HG02610 (cell line): ENCODE data around the gene KCMF1.
A peak's percentile ranks its signal among the peaks of the same experiment; 100 is the strongest.

ENCODE experiments used
- ATAC-seq: cut with Tn5 transposase; IDR thresholded peaks from one replicate; pipeline ENCODE4 v1.9.1; 2021; ENCODE audit warnings: mild to moderate bottlenecking, moderate library complexity; ENCODE audit not compliant: unreplicated experiment

KCMF1 gene

DNA sequence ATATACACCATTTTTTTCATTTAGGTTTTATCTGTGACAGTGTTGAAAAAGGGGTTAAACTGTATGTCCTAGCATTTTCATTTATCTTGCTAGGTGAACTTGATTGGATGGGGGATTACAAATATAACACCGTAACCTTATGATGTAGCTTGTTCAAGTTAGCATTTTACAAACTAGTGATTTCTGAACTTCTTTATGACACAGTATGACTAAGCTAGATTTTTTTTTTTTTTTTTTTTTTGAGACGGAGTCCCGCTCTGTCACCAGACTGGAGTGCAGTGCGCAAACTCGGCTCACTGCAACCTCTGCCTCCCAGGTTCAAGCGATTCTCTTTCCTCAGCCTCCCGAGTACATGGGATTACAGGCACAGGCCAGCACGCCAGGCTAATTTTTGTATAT lies 47.1 kb downstream of the KCMF1 start:
- peak; percentile 33 for ATAC-seq

DNA sequence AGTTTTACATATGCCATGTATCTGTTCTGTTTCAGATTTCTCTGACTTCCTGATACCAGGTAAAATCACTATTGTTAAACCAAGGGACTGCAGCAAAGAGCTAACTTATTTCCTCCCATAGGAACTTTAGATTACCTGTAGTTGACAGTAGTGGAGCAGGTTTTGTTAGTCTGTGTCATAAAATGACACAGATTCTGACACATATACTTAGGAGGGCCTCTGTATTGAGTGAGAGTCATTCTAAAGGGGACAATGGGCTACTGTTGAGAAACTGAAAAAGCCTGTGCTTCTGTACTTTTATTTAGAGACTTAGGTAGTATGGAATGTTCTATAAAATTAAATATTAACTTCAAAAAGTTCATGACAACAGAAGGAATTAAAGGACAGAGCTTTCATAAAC lies 48.2 kb downstream of the KCMF1 start:
- no peak for ATAC-seq

DNA sequence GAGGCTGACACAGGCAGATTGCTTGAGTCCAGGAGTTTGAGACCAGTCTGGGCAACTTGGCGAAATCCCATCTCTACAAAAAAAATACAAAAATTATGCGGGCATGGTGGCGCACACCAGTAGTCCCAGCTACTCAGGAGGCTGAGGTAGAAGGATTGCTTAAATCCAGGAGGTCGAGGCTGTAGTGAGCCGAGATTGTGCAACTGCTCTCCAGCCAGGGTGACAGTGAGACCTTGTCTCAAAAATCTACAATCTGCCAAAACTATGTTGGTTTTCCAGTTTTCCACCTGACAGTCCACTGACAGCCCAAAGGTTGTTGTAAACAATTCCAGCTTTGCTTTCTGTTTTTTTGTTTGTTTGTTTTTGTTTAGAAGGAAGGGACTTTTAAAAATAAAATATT lies 51.3 kb downstream of the KCMF1 start:
- ATAC-seq, result no peak

DNA sequence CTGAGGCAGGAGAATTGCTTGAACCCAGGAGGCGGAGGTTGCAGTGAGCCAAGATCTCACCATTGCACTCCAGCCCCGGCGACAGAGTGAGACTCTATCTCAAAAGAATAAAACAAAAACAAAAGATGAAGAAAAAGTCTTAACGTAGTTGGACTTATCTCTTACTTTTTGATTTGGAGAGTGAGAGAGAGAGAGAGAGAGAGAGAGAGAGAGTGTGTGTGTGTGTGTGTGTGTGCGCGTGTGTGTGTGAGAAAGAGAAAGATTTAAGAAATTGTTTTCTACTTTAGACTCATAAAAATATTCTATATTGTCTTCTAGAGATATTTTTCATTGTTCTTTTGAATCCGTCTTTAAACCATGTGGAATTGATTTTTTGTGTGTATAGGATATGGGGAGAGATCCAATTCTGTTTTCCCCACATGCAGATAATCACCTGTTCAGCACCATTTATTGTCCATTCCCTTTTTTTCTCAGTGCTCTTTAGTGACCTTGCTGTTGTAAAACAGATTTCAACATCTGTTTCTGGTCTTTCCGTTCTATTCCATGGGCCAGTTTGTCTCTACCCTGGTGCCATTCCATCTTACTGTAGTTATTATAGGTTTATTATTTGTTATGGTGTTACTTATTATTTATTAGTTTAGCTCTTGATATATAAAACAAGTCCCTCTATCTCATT lies 53.5 kb downstream of the KCMF1 start:
- no peak for ATAC-seq

DNA sequence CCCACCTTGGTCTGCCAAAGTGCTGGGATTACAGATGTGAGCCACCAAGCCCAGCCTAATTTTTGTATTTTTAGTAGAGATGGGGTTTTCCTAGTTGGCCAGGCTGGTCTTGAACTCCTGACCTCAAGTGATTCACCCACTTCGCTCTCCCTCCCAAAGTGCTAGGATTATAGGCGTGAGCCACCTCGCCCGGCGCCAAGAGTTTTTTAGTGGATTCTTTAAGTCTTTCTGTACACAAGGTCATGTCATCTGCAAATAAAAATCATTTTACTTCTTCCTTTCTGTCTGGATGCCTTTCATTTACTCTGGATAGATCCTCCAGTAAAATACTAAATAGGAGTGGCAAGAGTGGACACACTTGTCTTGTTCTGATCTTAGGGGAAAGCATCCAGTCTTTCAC lies 61.7 kb downstream of the KCMF1 start:
- no peak for ATAC-seq

DNA sequence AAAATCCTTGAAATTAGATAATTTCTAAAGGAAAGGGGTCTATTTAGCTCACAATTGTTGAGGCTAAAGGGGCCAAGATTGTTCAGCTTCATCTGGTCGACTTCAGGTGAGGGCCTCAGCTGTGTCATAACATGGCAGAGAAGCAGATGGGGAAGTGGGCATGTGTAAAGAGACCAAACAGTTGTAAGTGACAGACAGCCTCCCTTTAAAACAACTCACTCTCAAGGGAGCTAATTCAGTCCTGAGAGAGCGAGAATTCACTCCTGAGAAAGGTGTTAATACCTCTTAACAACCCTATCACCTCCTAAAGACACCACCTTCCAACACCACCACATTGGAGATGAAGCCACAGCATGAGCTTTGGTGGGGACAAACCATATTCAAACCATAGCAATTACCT lies 62.4 kb downstream of the KCMF1 start:
- ATAC-seq, result no peak

DNA sequence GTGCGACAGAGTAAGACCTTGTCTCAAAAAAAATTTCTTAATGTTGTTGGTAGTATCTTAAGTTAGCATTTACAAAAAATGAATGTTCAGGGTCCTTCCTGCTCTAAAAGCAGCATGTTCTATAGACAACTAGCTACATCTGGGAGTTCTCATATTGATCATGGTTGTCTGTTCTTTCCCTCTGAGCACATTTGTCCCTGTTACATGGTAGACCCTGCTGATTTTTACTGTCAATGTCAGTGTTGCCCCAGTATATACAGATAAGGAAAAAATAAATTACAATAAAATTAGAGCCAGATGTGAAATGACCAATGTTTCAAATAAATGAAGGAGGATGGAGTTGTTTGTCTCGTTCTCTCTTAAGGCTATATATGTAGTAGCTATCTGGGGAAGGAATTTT lies 63.2 kb downstream of the KCMF1 start:
- ATAC-seq, result no peak

DNA sequence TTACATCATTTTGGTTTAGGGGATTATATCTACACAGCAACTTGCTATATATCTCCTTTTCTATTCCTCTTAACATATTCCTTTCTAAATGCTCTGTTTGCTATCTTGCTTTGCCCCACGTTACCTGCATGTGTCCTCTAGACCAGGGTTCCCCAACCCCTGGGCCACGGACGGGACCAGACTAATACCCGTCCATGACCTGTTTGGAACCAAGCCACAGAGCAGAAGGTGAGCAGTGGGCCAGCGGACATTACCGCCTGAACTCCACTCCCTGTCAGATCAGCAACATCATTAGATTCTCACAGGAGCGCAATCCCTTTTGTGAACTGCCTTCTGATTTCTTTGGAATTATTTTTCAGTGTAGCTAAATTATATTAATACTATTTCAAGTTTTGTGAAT lies 66.7 kb downstream of the KCMF1 start:
- no peak for ATAC-seq

DNA sequence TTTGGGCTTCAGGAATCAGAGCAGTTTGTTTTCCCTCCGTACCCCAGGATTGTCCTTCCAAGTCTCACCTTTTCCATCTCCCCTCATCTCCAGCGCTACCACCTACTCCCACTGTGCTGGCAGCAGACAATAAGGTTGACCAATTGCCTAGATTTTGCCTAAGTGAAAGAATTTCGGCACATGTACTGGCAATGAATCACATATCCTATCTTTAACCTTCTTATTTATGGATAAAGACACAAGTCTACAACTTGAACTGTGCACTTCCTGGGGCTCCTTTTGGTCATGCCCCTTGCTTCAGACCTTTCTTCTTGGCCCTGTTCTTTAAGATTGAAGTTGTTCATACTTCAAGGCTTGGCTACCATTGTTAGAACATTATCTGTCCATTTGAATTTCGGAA lies 71.4 kb downstream of the KCMF1 start:
- ATAC-seq, result no peak

DNA sequence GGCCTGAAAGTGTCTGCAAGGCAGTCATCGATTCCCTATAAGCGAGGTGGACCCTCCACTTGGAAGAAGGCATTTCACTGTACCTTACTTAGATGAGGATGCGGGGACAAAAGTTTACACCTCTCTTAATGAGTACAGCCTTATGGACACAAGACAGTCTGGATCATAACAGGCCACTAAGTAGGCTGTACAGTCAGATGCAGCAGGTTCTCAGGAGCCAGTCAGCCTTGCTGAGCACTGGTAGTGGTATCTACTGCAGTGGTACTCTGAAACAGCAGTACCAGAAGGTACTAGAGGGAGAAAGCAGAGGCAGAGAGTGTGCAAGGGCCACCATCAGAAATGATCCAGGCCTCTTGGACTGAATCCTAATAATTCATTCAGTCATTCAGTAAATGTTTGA lies 77.6 kb downstream of the KCMF1 start:
- ATAC-seq, result no peak

DNA sequence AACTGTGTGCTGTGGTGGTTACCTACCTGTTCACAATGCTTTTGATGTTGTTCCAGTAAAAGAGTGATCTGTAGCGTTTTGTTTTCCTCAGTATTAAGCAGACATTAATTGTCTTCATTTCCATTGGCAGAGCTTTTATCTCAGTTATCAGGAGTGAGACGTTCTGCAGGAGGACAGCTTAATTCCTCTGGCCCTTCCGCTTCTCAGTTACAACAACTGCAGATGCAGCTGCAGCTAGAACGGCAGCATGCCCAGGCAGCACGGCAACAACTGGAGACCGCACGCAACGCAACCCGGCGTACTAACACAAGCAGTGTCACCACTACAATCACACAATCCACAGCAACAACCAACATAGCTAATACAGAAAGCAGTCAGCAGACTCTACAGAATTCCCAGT lies 78.3 kb downstream of the KCMF1 start:
- ATAC-seq, result no peak

DNA sequence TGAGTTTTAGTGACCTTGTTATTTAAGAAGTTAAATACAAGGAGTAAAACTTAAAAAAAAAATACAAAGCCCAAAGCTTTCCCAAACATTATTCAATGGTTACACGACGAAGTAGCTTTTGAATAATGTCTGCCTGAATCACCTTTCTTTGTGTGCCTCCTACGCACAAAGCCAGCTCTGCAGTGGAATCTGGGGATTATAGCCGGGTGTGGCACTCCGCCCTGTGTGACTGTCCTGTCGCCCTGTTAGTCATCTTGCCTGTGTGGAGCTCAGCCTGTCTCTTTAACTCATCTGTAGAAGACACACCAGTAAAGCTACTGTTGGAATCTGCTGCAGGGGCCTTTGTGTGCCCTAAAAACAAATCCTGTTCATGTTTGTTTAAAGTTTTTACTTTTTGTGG lies 82.8 kb downstream of the KCMF1 start:
- ATAC-seq, result no peak

DNA sequence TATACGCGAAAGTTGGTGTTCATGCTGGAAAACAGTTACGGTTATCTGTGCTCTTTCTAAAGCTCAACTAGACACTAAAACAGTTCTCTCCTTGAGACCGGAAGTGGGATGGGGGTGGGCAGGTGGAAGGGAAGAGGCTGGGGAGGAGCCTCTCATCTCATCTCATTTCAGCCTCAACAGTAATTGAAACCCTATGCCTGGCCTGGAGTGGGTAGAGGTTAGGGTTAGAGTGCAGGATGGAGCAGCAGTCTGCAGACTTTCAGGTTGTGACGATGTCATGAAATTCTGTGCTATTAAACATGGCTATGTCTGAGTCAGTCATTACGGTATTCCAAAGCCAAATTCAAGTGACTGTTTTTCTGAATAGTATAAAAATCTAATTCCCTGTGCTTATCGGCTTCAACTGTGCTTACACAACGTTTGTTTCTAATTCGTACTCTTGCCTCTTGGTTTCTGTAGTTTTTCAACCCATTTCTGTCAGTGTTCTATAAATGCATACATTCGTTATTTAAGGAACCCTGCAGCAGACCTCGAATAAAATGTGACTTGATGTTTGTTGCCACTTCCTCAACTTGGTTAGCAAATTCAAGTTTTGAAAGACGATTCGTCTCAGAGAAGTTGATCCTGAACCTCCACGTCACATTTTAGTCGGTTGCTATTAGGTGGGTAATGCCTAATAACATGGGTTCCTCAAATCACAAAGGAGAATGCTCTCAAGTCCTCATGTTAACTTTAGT lies 86.4 kb downstream of the KCMF1 start:
- ATAC-seq, result no peak

DNA sequence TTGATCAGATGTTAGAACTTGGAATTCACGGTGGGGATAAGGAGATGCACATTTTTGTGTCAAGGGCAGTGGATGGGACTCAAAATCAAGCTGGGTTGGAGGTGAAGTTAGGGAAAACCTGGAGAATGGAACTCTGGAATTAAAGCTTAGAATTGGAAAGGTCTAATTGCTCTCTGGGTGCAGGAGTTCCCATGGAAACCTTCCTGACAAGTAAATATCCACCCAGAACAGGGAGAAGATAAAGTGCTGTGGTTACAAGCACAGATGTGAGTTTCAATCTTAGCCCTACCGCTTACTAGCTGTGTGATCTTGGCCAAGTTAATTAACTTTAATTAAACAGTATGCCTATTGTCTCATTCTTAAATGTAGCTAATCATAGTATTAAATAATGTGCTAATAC lies 90.9 kb downstream of the KCMF1 start:
- no peak for ATAC-seq

DNA sequence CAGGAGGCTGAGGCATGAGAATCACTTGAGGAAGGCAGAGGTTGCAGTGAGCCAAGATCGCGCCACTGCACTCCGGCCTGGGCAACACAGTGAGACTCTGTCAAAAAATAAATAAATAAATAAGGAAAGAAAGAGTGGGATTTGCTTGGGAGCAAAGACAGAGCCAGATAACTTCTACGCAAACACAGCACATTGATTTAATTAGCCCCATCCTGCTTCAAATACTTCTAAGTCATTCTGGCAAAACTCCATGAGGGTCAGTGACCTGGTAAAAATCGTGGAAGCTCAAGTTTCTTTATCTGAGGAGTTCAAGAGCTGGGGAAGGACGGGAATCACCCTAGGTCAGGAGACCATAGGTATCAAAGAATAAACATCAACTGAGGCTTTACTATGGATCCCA lies 91.6 kb downstream of the KCMF1 start:
- ATAC-seq, result no peak

DNA sequence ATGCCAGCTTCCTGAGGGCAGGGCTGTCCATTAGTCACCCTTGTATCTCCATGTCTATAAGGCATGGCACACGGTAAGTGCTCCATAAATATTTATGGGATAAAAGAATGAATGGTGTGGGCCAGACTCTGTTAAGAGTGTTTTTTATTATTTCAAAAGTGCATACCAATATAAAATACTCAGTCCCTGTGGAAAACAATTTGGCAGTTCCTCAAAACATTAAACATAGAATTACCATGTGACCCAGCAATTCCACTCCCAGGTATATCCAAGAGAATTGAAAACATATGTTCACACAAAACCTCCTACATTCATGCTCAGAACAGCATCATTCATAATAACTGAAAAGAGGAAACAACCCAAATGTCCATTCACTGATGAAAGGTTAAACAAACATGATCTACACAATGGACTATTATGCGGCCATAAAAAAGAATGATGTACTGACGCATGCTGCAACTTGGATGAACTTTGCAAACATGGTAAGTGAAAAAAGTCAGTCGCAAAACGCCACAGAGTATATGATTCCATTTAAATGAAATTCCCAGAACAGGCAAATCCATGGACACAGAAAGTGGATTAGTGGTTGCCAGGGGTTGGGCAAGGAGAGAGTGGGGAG lies 93.1 kb downstream of the KCMF1 start:
- ATAC-seq, result no peak

DNA sequence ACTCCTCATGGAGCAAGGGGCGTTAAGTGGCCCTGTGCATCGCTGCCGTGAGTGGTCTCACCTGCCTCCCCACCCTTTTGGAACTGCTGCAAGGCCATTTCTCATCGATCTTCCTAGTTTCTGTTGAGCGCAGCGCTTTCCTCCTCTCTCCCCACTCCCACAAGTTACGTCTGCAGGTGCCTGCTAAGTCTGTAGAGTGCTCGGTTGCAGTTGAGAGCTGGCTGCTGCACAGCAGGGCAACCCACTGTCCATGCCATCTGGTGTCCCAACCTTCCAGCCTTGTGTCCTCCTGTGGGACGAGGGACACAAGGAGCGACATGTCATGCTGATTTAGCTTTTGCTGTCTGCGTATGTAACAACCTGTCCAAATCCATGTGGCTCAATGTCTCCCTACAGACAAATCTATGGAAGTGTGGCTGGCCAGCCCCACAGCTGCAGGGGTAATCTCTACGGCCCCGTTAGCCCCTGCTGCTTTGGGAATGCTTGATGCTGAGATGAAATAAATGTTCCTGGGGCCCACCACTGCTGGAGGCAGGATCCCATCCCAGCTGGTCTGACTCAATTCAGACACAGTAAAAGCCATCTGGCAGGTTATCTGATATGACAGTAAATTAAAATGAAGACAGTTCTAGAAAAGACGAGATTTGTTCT lies 94.1 kb downstream of the KCMF1 start:
- ATAC-seq, result no peak

DNA sequence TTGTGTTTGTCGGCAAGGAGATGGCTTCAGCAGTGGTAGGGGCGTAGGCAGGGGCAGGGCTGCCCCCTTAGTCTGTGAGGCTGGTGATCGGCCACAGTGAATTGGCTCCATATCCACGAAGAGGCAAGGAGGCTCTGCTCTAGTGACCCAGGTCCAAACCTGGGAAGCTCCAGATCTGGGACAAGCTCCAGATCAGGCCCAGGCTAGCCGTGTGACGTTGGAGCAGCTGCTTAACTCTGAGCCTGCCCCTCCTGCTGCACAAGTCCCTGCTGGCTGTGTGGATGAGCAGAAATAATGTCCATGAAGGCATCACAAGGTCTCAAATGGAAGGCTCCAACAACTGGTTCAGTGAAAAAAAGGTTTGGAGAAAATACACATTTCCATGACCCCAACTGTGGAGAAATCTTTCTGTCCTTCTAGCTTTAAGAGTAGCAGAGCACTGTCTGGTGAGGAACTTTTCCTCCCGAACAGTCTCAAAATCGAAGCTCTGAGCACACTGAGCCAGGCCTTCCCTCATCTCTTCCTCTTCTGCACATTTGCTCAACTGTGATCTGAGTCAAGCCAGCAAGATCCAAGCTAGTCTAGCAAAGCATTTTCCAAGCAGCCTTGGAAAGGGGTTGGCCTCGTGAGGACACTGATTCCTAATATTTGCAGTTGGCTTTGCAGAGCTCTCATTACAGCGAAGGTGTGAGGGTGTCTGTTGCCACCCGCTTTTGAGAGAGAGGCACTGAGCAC lies 95.2 kb downstream of the KCMF1 start:
- ATAC-seq, result no peak

DNA sequence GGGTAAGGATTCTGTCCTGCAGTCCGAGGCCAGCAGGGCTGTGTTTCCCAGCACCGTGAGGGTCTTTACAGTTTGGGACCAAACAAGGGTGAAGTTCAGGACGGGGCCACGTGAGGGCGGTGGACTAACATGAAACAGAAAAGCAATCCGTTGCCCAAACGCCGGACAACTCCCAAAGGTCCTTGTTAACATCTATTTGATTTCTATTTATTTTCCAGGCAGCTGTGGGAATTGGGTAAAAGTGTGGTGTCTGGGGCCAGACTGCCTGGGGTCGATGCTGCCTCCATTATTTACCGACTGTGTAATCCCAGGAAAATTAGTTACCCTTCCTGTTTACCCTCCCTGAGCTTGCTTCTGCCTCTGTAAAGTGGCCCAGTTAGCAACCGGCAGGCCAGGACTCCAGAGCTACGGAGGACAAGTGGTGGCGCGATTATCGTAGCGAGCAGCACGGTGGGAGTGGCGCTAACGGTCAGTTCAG lies 96.0 kb downstream of the KCMF1 start:
- peak; percentile 55 for ATAC-seq

DNA sequence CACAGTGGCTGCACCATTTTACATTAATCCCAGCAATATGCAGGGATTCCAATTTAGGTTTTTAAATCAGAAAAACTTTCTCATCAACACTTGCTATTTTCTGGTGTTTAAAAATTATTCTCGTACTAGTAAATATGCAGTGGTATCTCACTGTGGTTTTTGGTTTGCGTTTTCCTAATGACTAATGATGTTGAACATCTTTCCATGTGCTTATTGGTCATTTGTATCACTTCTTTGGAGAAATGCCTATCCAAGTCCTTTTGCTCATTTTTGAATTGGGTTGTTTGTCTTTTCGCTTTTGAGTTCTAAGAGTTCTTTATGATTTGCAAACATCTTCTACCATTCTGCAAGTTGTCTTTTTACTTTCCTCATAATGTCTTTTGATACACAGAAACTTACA lies 100.1 kb downstream of the KCMF1 start:
- ATAC-seq, result no peak

DNA sequence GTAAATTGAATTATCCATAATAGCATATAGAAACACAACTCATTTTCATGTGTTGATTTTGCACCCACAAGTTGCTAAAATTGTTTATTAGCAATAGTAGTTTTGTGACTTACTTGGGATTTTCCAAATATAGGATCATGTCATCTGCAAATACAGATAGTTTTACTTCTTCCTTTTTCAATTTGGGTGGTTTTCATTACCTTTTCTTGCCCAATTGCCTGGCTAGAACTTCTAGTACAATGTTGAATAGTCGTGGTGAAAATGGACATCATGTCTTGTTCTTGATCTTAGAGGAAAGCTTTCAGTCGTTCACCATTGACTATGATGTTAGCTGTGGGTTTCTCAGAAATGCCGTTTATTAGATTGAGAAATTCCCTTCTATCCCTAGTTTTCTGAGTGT lies 102.1 kb downstream of the KCMF1 start:
- ATAC-seq, result no peak
